Stimulated activated CD4-positive, alpha-beta T cell treated with anti-CD3 and anti-CD28 coated beads, Interleukin-2, amount 100 ng/mL, for 48 hours (primary cell): ENCODE results near the gene SOCS6.
"Not testable (repeated sequence)": the region's sequence is repeated elsewhere in the genome, so short reads cannot be mapped to it uniquely, and the experiment has no call there.

Experiments
- DNase-seq, 2 donors: peaks; one replicate each; pipeline ENCODE4 v3.0.0-alpha.2; 2020

Gene SOCS6, protein sequence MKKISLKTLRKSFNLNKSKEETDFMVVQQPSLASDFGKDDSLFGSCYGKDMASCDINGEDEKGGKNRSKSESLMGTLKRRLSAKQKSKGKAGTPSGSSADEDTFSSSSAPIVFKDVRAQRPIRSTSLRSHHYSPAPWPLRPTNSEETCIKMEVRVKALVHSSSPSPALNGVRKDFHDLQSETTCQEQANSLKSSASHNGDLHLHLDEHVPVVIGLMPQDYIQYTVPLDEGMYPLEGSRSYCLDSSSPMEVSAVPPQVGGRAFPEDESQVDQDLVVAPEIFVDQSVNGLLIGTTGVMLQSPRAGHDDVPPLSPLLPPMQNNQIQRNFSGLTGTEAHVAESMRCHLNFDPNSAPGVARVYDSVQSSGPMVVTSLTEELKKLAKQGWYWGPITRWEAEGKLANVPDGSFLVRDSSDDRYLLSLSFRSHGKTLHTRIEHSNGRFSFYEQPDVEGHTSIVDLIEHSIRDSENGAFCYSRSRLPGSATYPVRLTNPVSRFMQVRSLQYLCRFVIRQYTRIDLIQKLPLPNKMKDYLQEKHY

DNA sequence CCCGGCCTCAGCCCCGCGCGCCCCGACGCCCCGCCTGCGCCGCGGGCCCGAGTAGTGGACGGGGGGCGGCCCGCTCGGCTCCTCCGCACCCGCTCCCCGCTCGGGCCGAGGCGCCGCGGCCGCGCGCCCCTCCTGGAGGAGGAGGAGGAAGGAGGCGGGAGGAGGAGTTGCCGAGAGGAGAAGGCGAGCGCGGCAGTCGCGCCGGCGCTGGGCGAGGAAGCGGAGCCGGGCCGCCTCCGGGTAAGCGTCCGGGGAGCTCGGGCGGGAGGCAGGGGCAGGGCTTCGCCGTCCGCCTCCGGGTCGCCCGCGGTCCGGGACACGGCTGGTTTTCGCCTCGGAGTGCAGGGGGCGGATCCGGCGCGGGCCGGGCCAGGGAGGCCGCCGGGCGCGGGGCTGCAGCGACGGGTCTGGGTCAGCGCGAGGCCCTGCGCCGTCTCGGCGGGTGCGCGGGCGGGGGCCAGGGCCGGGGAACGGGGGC lies at the start of gene SOCS6:
Gene SOCS6 (plus strand): TSS at position 195 of the 478 bp plus-strand sequence. CDS start 35,624 bp downstream, outside the sequence.
- DNase-seq = peak; percentile 12 to 29

DNA sequence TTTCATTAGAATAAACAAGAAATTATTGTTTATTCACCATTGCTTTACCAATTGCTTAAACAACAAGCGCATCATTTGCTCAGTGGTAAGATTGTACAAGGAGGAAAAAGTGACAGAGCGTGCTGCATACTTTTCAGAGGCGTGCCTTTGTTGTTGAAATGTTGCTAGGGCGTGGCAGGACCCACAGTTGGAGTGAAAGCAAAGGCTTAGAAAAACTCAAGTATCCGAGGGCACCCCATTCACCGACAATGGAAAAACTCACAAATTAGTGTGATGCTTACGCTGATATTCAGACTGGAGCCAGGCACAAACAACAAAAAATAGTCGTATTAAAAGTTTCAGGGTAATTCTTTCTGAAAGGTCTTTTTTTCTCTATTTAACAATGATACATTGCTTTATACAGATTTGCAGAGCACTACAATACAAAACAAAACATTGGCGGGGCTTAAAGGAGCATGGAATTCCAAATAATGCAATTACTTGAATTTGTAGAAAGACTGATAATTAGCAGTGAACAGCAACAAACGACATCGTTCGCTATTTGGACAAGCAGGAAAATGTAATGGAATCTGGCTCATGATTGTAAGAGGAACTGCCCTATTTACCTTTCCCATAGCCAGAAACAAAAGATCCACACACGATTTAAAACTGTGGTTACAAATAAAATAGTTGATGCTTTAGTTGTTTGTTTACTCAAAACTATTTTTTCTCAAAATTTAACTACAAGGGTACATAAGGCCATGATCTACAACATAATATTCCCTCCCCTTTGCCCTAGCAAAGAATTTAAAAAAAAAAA lies 45.5 kb upstream of the SOCS6 start:
- no peak for DNase-seq

DNA sequence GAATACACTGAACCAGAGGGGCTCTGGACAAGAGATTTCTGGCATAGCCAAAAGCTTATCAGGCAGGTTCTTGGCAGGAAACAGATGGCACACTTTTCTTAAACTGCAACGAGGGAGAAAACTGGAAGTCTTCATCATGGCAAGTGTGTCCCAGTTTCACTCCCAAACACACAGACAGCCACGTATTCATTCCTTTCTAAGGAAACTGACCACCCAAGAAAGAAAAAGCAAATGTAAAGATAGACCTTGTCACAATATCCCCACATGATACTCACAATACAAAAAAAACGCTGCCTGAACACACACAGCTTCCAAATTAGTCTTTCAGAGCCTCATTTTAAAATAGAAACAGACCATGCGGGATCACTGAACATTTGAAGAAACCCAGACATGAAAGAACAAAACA lies 42.8 kb upstream of the SOCS6 start:
- DNase-seq = no peak

DNA sequence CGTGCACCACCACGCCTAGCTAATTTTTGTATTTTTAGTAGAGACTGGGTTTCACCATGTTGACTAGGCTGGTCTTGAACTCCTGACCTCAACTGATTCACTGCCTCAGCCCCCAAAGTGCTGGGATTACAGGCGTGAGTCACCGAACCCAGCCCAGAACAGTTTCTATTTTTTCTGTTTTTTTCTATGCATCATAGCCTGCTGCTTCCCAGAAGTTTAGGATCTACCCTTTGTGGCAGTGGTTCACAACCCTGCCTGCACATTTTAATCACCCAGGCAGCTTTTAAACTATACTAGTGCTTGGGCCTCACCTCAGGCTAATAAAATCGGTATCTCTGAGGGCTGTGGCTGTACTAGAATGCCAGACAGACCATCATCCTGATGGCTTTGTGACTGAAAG lies 39.7 kb upstream of the SOCS6 start:
- DNase-seq = no peak

DNA sequence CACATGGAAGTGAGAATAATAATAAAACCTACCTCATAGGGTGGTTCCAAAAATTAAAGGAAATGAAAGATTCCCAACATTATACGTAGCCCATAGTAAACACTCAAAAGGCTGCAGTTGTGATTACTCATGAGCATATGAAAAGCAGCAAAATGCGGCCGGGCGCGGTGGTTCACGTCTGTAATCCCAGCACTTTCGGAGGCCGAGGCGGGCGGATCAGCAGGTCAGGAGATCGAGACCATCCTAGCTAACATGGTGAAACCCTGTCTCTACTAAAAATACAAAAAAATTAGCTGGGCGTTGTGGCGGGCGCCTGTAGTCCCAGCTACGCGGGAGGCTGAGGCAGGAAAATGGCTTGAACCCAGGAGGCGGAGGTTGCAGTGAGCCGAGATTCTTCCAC lies 39.0 kb upstream of the SOCS6 start:
- DNase-seq = not testable (repeated sequence)

DNA sequence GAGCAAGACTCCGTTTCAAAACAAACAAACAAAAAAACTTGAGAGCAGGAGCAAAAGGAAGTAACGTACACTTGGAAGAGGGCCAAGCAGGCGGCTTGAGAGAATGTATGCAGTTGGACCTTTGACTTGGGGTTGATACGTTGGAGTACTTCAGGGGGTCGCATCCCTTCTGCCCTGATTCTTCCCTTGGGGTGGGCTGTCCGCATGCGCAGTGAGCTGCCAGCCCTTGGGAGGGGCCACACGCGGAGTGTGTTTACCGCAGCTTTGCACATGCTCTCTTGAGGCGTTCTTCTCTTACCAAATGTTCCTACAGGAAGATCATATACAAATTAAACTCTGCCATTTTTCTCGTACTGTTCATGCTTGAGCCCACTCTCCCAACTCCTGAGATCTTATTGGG lies 38.1 kb upstream of the SOCS6 start:
- DNase-seq = no peak

DNA sequence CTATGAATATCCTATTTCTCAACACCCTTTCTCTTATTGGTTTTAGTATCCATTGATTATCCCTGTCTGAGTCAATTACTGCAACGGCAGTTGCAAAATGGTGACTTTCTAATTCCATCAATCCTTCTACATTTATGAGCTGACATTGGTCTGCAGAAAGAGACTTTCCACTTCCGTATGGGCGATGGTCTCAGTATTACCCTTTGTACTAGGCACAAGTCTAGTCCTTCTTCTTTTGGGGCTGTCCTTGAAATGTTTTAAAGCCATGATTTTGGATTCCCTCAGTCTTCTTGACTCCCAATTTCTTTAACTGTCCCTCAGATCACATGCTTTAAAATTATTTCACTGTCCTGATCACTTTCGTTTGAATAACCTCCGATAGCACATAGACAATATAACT lies 32.7 kb upstream of the SOCS6 start:
- no peak for DNase-seq

DNA sequence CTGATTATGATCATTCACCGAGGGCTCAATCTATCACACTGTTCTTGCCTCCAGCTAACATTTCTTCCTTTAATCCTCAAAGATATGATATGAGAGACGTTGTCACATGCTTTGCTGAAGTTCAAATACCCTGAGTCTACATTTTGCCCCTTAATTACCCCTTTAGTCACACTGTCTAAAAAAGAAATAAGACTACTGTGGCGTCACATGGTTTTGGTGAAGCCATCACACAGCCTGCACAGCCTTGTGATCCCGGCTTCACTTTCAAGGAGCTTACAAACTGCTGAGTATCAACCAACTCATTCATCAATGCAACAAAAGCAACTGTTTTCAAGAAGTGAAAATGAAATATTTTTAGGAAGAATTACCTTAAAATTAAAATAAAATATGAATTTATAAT lies 31.9 kb upstream of the SOCS6 start:
- no peak for DNase-seq

DNA sequence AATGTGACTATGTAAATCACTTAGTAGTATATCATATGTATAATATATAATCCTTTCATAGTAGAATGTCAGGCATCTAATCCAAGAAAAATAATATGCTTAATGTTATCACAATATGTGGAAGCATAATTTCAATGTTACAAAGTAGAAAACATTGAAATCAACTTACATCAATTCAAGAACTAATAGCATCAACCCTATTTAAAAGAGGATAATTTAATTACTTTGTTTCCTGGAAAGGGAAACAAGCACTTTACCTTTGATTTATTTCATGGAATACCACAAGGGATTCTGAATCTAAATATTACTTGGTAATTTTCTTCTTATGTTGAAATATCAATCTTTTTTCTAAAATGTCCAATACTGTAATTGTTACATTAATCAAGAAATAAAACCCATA lies 30.6 kb upstream of the SOCS6 start:
- no peak for DNase-seq

DNA sequence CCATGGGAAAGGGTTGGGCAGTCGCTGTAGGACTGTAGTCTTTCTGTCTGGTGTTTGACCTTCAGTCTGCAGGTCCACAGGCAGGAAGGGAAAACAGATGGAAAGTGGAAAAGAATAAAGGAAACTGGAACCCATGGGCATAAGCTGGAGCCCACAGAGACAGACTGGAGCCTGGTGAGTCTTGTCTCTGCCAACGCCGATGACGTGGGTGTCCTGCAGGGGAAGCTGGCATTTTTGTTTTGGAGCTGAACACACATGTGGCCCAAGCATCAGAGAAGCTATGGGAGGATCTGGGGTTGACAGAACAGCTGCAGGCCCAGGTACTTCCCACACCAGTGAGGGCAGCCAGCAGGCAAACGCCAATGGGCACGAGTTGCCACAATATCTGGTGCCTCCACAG lies 28.2 kb upstream of the SOCS6 start:
- DNase-seq = no peak

DNA sequence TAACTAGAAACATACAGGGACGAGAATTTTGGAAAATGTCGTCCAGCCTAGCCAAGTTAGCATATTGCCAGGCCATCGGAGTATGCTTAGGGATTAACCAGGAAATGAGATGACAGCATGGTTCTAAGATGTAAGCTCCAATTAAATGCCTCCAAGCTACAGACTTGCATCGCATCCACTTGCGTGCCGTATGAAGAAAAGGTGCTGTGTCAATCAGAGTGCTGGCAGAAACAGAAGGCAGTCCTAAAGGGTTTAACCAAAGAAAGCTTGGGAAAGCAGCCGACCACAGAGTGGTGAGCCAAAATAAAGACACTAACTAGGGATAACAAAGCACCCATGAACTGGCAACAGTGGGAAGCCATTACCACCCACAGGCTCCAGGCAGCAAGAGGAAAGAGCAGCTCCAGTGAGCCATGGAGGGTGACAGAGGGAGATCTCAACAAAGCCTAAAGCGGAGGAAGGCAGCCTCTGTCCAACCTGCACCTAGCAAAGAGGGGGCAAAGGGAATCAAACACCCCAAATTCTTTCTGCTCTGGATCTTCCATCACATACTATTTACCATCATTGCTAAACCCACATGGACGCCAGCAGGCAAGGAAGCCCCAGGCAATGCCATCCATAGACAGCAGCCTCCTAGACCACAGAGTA lies 27.6 kb upstream of the SOCS6 start:
- DNase-seq = no peak

DNA sequence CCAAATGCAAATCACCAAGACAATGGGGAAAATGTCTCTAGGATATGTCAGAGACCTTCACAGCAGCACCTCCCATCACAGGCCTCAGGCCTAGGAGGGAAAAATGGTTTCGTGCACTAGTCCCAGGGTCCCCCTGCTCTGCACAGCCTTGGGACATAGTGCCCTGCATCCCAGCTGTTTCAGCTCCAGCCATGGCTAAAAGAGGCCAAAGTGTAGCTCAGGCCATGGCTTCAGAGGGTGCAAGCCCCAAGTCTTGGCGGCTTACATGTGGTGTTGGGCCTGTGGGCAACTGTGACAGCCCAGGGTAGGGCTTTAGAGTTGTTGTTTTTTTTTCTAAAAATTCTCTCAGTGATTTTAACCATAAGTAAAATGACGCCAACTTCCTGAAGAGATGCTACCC lies 25.5 kb upstream of the SOCS6 start:
- DNase-seq = no peak

DNA sequence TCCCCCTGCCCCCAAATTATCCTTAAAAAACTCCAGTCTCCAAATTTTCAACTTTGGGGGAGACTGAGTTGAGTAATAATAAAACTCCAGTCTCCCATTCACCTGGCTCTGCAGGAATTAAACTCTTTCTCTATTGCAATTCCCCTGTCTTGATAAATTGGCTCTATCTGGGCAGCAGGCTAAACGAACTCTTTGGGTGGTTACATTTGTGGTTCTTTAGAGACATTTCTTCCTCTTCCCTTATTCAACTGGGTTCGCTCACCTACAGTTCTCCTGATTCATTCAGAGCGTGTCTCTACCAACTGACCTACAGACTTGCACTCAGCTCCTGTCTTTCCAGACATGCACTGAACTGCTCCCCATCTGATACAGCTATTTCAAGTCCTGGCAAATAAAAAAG lies 17.1 kb upstream of the SOCS6 start:
- DNase-seq = no peak

DNA sequence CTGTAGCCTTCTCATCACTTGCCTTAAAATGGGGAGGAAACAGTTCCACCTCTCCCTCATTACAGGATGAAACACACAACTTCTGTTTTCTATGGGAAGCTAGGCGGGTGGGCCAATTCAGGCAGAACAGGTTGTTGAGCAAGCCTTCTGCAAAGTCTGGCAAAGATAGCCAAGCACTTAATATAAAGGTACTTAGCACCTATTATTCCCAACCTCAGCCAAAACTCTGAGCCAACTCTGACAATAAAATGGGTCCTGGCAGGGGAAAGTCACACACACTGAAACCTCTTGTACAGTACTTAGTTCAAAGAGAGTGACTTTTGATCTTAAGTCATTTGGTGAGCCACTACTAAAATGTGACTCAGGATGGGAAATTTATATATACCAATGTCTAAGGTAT lies 15.8 kb upstream of the SOCS6 start:
- DNase-seq = no peak

DNA sequence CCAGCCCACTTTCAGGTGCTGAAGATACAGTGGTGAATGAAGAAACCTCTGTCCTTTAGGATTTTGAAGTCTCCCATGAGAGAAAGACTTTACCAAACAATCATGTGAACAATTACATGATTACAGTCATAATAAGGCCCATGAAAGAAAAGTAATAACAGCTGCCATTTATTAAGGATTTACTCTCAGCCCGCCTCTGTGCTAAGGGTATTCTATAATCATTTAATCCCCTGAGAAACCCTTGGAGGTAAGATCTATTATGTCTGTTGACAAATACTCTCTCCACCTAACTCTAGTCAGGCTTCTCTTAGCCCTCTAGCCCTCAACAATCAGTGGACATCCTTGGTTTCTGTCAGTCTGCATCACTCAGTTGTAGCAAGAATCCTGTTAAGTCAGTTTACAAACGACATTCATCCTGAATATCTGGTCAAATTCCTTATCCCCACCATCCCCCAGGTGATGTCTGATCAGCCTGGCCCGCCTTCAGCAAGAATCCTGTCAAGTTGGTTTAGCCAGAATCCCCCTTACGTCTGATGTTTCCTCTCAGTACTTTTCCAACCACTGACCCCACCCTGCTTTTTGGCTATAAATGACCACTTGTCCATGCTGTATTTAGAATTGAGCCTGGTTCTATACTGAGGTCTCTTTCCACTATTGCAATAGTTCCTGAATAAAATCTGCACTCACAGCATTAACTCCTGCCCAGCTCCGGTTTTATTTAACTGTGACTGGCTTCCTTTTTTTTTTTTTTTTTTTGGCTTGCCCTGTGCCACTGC lies 12.2 kb upstream of the SOCS6 start:
- no peak for DNase-seq

DNA sequence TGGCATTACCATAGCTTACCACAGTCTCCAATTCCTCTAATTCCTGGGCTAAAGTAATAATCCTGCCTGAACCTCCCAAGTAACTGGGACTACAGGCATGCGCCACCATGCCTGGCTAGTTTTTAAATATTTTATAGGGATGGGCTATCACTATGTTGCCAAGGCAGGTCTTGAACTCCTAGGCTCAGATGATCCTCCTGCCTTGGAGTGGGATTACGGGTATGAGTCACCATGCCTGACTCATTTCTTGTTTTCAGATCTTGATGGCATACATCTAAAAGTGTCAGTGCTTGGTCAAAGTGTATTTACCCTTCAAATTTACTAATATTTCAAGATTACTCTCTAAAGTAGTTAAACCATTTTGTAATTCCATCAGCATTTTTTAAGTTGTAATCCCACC lies 9.4 kb upstream of the SOCS6 start:
- DNase-seq = no peak

DNA sequence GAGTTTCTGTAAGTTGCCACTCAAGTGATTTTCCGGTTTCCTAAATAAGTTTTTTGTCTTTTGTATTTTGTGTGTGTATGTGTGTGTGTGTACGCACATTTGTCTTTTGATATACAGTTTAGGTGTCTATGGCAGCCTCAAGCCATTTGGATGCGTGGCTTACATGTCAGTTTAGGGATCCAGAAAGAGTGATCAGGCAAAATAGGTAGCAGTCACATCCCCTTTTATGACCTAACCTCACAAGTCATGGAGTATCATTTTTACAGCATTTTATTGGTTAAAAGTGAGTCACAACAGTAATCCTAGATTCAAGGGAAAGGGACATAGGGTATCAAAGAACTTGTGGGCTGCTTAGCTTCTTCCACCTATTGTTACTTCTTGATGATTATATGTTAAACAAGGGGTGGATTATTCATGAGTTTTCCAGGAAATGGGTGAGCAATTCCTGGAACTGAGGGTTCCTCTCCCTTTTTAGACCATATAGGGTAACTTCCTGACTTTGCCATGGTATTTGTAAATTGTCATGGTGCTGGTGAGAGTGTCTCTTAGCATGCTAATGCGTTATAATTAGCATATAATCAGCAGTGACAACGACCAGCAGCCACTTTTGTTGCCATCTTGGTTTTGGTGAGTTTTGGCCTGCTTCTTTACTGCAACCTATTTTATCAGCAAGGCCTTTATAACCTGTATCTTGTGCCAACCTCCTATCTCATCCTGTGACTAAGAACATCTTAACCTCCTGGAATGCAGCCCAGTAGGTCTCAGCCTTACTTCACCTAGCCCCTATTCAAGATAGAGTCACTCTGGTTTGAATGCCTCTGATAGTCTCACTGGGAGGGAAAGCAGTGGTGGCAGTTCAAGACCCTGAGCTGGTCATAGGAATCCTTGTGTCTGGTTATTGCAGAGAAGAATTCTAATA lies 8.6 kb upstream of the SOCS6 start:
- DNase-seq = no peak

DNA sequence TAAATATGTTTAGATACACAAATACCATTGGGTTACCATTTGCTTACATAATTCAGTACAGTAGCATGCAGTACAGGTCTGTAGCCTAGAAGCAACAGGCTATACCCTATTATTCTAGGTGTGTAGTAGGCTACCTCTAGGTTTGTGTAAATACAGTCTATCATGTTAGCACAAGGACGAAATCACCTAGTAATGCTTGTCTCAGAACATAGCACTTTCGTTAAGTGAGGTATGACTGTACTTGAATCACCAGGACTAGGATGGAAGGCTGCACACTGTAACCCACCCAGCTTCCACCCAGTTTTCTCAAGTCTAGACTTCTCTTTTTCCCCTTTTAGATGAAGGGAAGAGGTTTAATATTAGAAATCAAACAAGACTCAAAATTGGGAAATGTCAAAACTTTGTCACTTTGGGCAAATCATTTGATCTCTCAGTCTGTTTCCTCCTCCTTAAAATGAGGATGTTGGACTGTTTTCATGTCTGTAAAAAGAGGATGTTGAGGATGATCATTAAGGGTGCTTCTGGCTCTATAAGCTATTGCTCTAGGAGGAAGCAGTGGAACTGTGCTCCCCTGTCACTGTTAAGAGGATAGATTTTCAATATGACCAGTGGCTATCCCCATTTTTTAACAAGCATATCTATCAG lies 3.7 kb upstream of the SOCS6 start:
- DNase-seq = no peak

DNA sequence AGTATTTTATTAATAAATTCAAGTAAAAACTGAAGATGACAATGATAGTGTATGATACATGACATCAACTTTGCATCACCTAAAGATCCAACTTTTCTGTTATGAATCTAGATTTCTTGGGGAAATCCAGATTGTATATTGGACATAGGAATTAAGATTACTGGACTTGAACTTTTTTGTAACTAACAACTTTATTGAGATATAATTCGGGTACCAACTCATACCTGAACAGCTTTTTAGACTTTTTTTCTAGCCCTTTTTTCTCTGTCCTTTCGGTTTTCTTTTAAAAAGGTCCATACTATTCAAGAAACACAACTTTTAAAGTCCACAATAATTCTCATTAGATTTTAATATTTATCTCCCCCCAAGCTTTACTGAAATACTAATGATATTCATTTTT lies 1.1 kb upstream of the SOCS6 start:
- DNase-seq = no peak

DNA sequence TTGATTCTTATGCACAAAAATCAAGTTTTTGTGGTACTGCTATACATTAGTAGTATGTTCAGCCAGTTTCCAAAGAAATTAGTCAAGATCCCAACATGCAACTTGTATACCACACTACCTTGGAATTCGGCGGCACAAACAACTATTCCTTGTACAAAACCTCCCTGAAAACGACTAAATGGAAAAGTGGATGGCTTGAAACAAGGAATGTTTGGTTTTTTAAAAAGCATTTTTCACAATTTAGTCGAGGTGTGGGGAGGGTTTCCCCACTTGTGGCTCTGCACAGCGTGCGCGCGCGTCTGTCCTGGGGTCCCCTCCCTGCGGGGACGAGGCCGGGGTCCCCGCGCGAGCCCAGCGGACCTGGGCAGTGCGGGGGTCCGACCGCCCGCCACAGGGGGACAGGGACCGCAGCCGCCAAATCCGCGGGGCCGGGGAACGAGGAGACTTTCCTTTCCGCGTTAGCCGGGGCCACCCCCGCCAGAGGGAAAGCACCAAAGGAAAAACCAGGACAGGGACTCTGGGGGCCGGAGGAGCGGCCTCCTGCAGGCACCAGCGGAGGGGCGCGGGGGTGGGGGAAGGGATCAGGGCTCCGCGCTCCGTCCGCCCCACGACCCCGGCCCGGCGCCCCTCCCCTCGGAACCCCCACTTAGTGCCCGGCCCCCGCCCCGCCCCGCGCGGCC lies 534 bp upstream of the SOCS6 start:
- DNase-seq = no peak
